Smooth muscle cell (in vitro differentiated cells): Measurements from ENCODE around the gene CDH23. TPM values are rescaled to one million over a fixed set of nuclear protein-coding genes. Genes with fewer than 3 reads are reported as not detected.
A peak's percentile ranks its signal among the peaks of the same experiment; 100 is the strongest.

ENCODE experiments used
- DNase-seq: peaks from one replicate; lab custom pipeline; 2025; ENCODE audit not compliant: unreplicated experiment; lab: John Stamatoyannopoulos, UW
- H2AFZ ChIP-seq: fragments of 200-600 bp; sonication (generic); 2 replicates; pipeline ENCODE4 v1.6.0; 2016; ENCODE audit warnings: antibody characterized with exemption, low read depth, mild to moderate bottlenecking
- H3F3A ChIP-seq: fragments of 200-600 bp; sonication (generic); 2 replicates; pipeline ENCODE4 v1.6.0; 2017; ENCODE audit warnings: antibody characterized with exemption, low read depth
- H3K27ac ChIP-seq: fragments of 200-600 bp; sonication (generic); 2 replicates; pipeline ENCODE4 v1.5.1; 2016; ENCODE audit warnings: low read depth, mild to moderate bottlenecking
- H3K27me3 ChIP-seq: fragments of 200-600 bp; sonication (generic); 2 replicates; pipeline ENCODE4 v1.6.1; 2016; ENCODE audit warnings: low read depth, mild to moderate bottlenecking
- H3K36me3 ChIP-seq: fragments of 200-600 bp; sonication (generic); 2 replicates; pipeline ENCODE4 v1.5.1; 2016; ENCODE audit warnings: low read depth
- H3K4me1 ChIP-seq: fragments of 200-600 bp; sonication (generic); 2 replicates; pipeline ENCODE4 v1.5.1; 2016; ENCODE audit warnings: low read depth
- H3K4me2 ChIP-seq: fragments of 200-600 bp; sonication (generic); 2 replicates; pipeline ENCODE4 v1.6.0; 2016; ENCODE audit warnings: mild to moderate bottlenecking
- H3K4me3 ChIP-seq: fragments of 200-600 bp; sonication (generic); 2 replicates; pipeline ENCODE4 v1.5.1; 2016; ENCODE audit warnings: mild to moderate bottlenecking
- H3K79me2 ChIP-seq: fragments of 200-600 bp; sonication (generic); 2 replicates; pipeline ENCODE4 v1.6.0; 2016; ENCODE audit warnings: low read depth, mild to moderate bottlenecking
- H3K9ac ChIP-seq: fragments of 200-600 bp; sonication (generic); 2 replicates; pipeline ENCODE4 v1.6.0; 2016; ENCODE audit warnings: low read depth
- H3K9me3 ChIP-seq: fragments of 200-600 bp; sonication (generic); replicated peaks from 2 replicates; pipeline ENCODE4 v1.5.1; 2016; ENCODE audit warnings: low read depth
- H4K20me1 ChIP-seq: fragments of 200-600 bp; sonication (generic); 2 replicates; pipeline ENCODE4 v1.6.0; 2016; ENCODE audit warnings: low read depth
- WGBS: methylation state at CpG from one replicate; pipeline ENCODE4 v1.1.7; 2016; ENCODE audit warnings: low lambda C conversion rate; 5-methylcytosine and 5-hydroxymethylcytosine counted together
- polyA plus RNA-seq: library from polyadenylated mRNA; unstranded; fragments of >200 nt; fragmentation: Nextera tagmentation; extraction: Ambion mirVana; gene quantifications from 2 replicates; pipeline ENCODE4 v1.2.1, GENCODE V29; 2016
- total RNA-seq: library from RNA; depleted of rRNA; stranded (reverse); fragments of >200 nt; gene quantifications from 2 replicates; pipeline ENCODE4 v1.2.3, GENCODE V29; 2014
- TF ChIP-seq, protein P1 (sequence below): fragments of 200-600 bp; sonication (generic); IDR thresholded peaks from 2 replicates; pipeline ENCODE4 v1.5.1; 2017; ENCODE audit warnings: borderline replicate concordance, mild to moderate bottlenecking, antibody characterized with exemption; ENCODE audit not compliant: insufficient read depth, poor library complexity, severe bottlenecking

CDH23 gene
- total and polyA plus RNA-seq, 2 experiments from 2014 or later: 0.99 to 2.5 TPM

DNA sequence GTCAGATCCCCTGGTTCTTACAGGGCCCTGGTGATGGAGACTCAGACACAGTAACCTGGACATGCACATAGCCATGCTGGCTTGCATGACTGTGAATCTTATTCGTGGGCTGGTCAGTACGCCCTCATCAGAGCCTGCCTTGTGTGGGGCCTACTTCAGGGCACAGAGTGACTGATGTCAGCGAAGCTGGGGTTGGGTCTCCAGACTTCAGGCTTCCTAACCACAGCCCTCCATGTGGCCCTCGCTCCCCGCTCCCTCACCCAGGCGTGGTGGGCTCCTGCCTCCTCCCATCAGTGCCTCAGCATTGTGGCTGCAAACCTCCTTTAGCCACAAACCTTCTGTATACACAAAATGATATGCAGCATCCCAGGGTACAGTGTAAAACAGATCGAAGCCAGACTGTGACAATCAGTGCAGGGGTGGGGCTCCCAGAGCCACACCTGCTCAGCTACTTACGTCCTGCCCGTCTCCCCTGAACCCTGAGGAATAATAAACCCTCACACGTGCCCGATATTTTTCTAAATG is 329.9 kb downstream of the CDH23 start:
- Histone ChIP-seq H2AFZ (no peak overlapping the region), H3K4me3 (no peak overlapping the region), H3K79me2 (no peaks in the 10 kb centered on the region), H4K20me1 (no peaks in the 10 kb centered on the region), H3F3A (no peaks in the 10 kb centered on the region), H3K27ac (no peak overlapping the region), H3K4me2 (no peak overlapping the region), H3K9ac (no peak overlapping the region), H3K27me3 (no peaks in the 10 kb centered on the region), H3K9me3 (no peaks in the 10 kb centered on the region), H3K4me1 (no peaks in the 10 kb centered on the region), H3K36me3 (no peaks in the 10 kb centered on the region)
- 72% methylated on average over 11 of the region's 11 CpGs for WGBS
- no peak for DNase-seq
- TF ChIP-seq, protein P1, sequence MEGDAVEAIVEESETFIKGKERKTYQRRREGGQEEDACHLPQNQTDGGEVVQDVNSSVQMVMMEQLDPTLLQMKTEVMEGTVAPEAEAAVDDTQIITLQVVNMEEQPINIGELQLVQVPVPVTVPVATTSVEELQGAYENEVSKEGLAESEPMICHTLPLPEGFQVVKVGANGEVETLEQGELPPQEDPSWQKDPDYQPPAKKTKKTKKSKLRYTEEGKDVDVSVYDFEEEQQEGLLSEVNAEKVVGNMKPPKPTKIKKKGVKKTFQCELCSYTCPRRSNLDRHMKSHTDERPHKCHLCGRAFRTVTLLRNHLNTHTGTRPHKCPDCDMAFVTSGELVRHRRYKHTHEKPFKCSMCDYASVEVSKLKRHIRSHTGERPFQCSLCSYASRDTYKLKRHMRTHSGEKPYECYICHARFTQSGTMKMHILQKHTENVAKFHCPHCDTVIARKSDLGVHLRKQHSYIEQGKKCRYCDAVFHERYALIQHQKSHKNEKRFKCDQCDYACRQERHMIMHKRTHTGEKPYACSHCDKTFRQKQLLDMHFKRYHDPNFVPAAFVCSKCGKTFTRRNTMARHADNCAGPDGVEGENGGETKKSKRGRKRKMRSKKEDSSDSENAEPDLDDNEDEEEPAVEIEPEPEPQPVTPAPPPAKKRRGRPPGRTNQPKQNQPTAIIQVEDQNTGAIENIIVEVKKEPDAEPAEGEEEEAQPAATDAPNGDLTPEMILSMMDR: no peak

DNA sequence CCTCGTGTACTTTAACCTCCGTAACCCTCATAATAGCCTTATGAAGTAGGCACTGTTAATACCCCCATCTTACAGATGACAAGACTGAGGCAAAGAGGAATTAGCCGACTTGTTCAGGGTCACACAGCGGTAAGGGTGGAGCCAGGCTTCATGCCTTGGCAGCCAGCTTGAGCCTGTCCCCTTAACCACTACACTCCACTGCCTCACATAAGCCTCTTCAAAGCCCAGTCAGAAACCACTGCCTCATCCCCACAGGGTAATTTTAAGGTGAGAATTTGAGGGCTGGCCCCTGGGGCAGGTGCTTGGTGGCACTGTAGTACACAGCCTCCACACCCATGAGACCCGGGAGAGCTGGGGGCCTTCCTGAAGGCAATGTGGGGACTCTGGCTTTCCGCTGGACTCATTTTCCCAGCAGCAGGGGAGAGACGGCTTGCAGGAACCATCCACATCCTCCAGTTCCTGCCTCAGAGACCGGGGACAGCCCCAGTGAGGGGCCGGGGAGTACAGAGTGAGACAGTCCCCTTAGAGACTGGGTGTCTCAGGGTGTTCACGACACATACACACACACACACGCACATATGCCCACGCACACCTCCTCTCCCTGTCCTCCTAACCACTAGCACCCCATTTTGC is 330.5 kb downstream of the CDH23 start:
- Histone ChIP-seq H2AFZ (no peak overlapping the region), H3K36me3 (no peaks in the 10 kb centered on the region), H4K20me1 (no peaks in the 10 kb centered on the region), H3K4me2 (no peak overlapping the region), H3F3A (no peaks in the 10 kb centered on the region), H3K4me3 (no peak overlapping the region), H3K9me3 (no peaks in the 10 kb centered on the region), H3K4me1 (no peaks in the 10 kb centered on the region), H3K79me2 (no peaks in the 10 kb centered on the region), H3K9ac (no peak overlapping the region), H3K27ac (no peak overlapping the region), H3K27me3 (no peaks in the 10 kb centered on the region)
- TF ChIP-seq, protein P1: no peak
- 91% methylated on average over 11 of the region's 12 CpGs for WGBS
- DNase-seq: no peak

DNA sequence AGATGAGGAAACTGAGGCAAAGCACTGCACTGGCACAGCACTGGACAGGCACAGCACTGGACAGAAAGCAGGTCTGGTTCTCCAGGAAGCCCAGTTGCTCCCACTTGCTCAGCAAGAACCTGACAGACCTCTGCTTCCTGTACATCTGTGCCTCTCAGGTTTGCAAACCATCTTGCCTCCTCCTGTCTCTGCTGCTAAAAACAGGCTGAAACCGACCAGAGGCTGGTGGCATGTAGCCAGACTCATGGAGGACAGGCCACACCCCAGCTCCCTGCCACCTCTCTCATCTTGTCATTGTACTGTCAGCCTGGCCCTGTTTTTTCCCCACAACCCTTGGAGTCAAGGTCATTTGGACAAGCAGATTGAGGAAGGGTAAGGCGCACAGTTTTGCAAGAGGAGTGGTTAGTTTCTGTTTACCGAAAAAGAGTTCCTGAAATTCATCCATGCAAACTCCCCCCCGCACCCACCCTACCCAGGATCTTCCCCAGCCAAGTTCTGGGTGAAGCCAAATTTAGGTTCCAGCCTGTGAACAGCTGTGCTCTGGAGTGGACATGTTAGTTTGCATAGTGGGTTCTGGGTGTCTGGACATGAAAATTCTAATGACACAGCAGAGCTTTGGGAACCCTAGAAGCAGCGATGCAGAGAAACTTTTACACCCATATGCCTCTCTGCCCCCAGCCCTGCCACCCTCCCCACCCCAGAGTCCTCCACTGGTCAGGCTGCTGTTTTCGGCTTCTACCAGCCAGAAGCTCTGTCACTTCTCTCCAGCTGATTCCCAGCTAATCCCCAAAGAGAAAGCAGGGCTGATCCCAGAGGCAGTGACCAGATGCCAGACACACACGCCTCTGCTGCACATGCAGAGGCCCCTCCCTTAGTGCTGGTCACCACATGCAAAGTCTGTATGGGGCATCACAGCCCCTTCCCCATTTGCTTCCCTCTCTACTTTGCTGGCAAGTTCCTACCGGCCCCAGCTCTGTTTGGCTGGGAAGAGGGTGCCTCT is 331.3 kb downstream of the CDH23 start:
- TF ChIP-seq, protein P1: no peak
- Histone ChIP-seq H3F3A (no peaks in the 10 kb centered on the region), H3K4me1 (no peaks in the 10 kb centered on the region), H3K79me2 (no peaks in the 10 kb centered on the region), H4K20me1 (no peaks in the 10 kb centered on the region), H3K36me3 (no peaks in the 10 kb centered on the region), H3K4me3 (no peak overlapping the region), H3K9me3 (no peaks in the 10 kb centered on the region), H3K27me3 (peaks cover 4% of the 10 kb centered on the region), H3K27ac (no peak overlapping the region), H2AFZ (no peak overlapping the region), H3K9ac (no peak overlapping the region), H3K4me2 (no peak overlapping the region)
- 56% methylated on average over 7 of the region's 8 CpGs for WGBS
- DNase-seq: peak; percentile 8
